HG03135 (cell line): Measurements from ENCODE around the gene SLC2A4.
"Not testable (repeated sequence)": the region's sequence is repeated elsewhere in the genome, so short reads cannot be mapped to it uniquely, and the experiment has no call there.

Source experiments
- ATAC-seq: cut with Tn5 transposase; IDR thresholded peaks from one replicate; pipeline ENCODE4 v1.9.1; 2021; ENCODE audit warnings: mild to moderate bottlenecking, moderate library complexity; ENCODE audit not compliant: unreplicated experiment

The SLC2A4 gene

GRCh38 chr17:7322520-7323194 is 41.1 kb downstream of the SLC2A4 start:
- no peak for ATAC-seq

- ATAC-seq, result no peak
Measured at GRCh38 chr17:7323731-7324437, 42.4 kb downstream of the SLC2A4 start.

- no peak for ATAC-seq
Measured at GRCh38 chr17:7324438-7324779, 42.9 kb downstream of the SLC2A4 start.

- no peak for ATAC-seq
Measured at GRCh38 chr17:7325031-7325528, 43.6 kb downstream of the SLC2A4 start.

- no peak for ATAC-seq
Measured at GRCh38 chr17:7326186-7326585, 44.7 kb downstream of the SLC2A4 start.

- ATAC-seq, result no peak
Measured at GRCh38 chr17:7327056-7327455, 45.5 kb downstream of the SLC2A4 start.

GRCh38 chr17:7327501-7327900 is 46.0 kb downstream of the SLC2A4 start:
- no peak for ATAC-seq

GRCh38 chr17:7328009-7328408 is 46.5 kb downstream of the SLC2A4 start:
- ATAC-seq, result no peak

- peak; percentile 5 for ATAC-seq
Measured at GRCh38 chr17:7328840-7329373, 47.4 kb downstream of the SLC2A4 start, which contains the start of gene NEURL4. TSS of gene NEURL4 (minus strand) at chr17:7329335. CDS start at chr17:7329312, 23 bp downstream.

GRCh38 chr17:7329374-7329996 is 48.0 kb downstream of the SLC2A4 start:
- ATAC-seq, result peak; percentile 55

GRCh38 chr17:7329997-7330637 is 48.6 kb downstream of the SLC2A4 start:
- peak; percentile 43 for ATAC-seq

- ATAC-seq, result no peak
Measured at GRCh38 chr17:7330638-7331015, 49.1 kb downstream of the SLC2A4 start.

GRCh38 chr17:7332111-7332510 is 50.6 kb downstream of the SLC2A4 start:
- no peak for ATAC-seq

- ATAC-seq, result not testable (repeated sequence)
Measured at GRCh38 chr17:7332600-7333069, 51.1 kb downstream of the SLC2A4 start.

GRCh38 chr17:7334938-7335538 is 53.5 kb downstream of the SLC2A4 start:
- no peak for ATAC-seq

GRCh38 chr17:7335765-7336164 is 54.2 kb downstream of the SLC2A4 start:
- ATAC-seq, result not testable (repeated sequence)

- no peak for ATAC-seq
Measured at GRCh38 chr17:7336240-7337175, 55.0 kb downstream of the SLC2A4 start, which contains the start of gene ACAP1. TSS of gene ACAP1 (plus strand) at chr17:7336529. CDS start at chr17:7336735, 206 bp downstream.

GRCh38 chr17:7337600-7337999 is 56.1 kb downstream of the SLC2A4 start:
- not testable (repeated sequence) for ATAC-seq
